ENCODE results near the gene MIEF1. TPM values are rescaled to one million over a fixed set of nuclear protein-coding genes. Genes with fewer than 3 reads are reported as not detected.

MIEF1 gene
- total and polyA plus RNA-seq, 2 of the 8 experiments (the other 6 are each of a cell fraction or from before 2014, with no cell fraction given), result 16.8 to 32.7 TPM

- 0 out of 2 replicates have a peak within 1 kb of the TSS, but pooled peaks have one; percentile 1 for H2BK15ac ChIP-seq (ENCODE audit: low read length)
- peak within 1 kb of the TSS; percentile 43; the same call in 1 of the 2 replicates for H2AFZ ChIP-seq (ENCODE audit: low read length)
- H3K56ac ChIP-seq (replicated peaks; ENCODE audit: insufficient read length, low read depth, low read length), result peak within 1 kb of the TSS; percentile 90
- H2BK120ac ChIP-seq (replicated peaks; ENCODE audit: low read depth, low read length), result no peak within 1 kb of the TSS
- H4K8ac ChIP-seq (ENCODE audit: extremely low read depth, insufficient read depth, low read length), result peak within 1 kb of the TSS; percentile 93; the same call in 1 of the 2 replicates
- peak within 1 kb of the TSS; percentile 93; the same call in 1 of the 2 replicates for H3K18ac ChIP-seq (ENCODE audit: extremely low read depth, low read length)
- H4K20me1 ChIP-seq (replicated peaks in 1 of 2; ENCODE audit: control insufficient read depth in 1 of 2, insufficient read depth in 2 of 2, low read length in 2 of 2), result peaks cover 7 to 29% of the 10 kb centered on the region in 2 experiments
- 2% methylated on average over 67 of the region's 67 CpGs; no CpG with 5 or more reads in 1 of the 2 experiments for WGBS, 2 experiments (ENCODE audit: extremely low coverage in 1 of 2, insufficient coverage in 1 of 2, insufficient read length in 1 of 2, insufficient replicate concordance in 2 of 2, low coverage in 1 of 2, low lambda C conversion rate in 2 of 2, missing lambda C conversion rate in 1 of 2)
- peak within 1 kb of the TSS; percentile 72 for H3K4ac ChIP-seq (replicated peaks; ENCODE audit: insufficient read length, low read depth, low read length)
- FAIRE-seq (peak; percentile 85), DNase-seq (ENCODE audit: low read depth in 1 of 2, low spot score in 2 of 2) (peak; percentile 94 to 100)
- H3K9ac ChIP-seq (replicated peaks in 1 of 4; ENCODE audit: extremely low read depth in 1 of 4, low read depth in 3 of 4, low read length in 3 of 4), result peak within 1 kb of the TSS; percentile 62 to 72 (median 70)
- H3K27me3 ChIP-seq (replicated peaks in 1 of 4; ENCODE audit: control insufficient read depth in 3 of 4, extremely low read depth in 1 of 4, insufficient read depth in 3 of 4, low read length in 3 of 4), result no peaks in the 10 kb centered on the region
- H3K36me3 ChIP-seq (ENCODE audit: control insufficient read depth in 2 of 4, insufficient read depth in 4 of 4, low read length in 3 of 4), result peaks cover 0 to 6% (median 1%) of the 10 kb centered on the region in 4 experiments; a peak in 4 of 8 replicates
- H3K9me3 ChIP-seq (ENCODE audit: insufficient read depth in 2 of 2, low read depth in 1 of 2, low read length in 1 of 2), result no peaks in the 10 kb centered on the region
- H3K27ac ChIP-seq (ENCODE audit: low read depth, low read length), result peak within 1 kb of the TSS; percentile 67
- peaks cover 8% of the 10 kb centered on the region for H3K23me2 ChIP-seq (ENCODE audit: low read depth, low read length)
- H2AK5ac ChIP-seq (ENCODE audit: low read depth, low read length), result no peak within 1 kb of the TSS
- peak within 1 kb of the TSS; percentile 77; the same call in 1 of the 2 replicates for H2BK20ac ChIP-seq (ENCODE audit: low read length)
- H3K4me1 ChIP-seq (replicated peaks in 1 of 4; ENCODE audit: control insufficient read depth in 3 of 4, insufficient read depth in 4 of 4, low read length in 3 of 4), result peaks cover 12 to 45% (median 25%) of the 10 kb centered on the region in 4 experiments
- H3K14ac ChIP-seq (ENCODE audit: insufficient read length), result no peak within 1 kb of the TSS
- peak within 1 kb of the TSS; percentile 89 for H4K5ac ChIP-seq (ENCODE audit: insufficient read length, low read depth, low read length)
- H2BK5ac ChIP-seq (ENCODE audit: low read depth, low read length), result peak within 1 kb of the TSS; percentile 73; the same call in 1 of the 2 replicates
- H3K4me2 ChIP-seq (ENCODE audit: insufficient read depth in 1 of 2, low read depth in 2 of 2, low read length in 2 of 2), result peak within 1 kb of the TSS; percentile 79 to 88
- peak within 1 kb of the TSS; percentile 91 for H2BK12ac ChIP-seq (ENCODE audit: low read depth, low read length)
- no peak within 1 kb of the TSS for H3K23ac ChIP-seq (ENCODE audit: insufficient read length)
- CTCF ChIA-PET (ENCODE audit: partially characterized antibody), result interaction anchor here (1.1 to 21.9 kb wide), 10 partner anchors 10 to 508 kb away, joined by 3 to 361 read pairs (median 4); partner anchors contain the start of genes ATF4 and MIEF1
- H4K91ac ChIP-seq (replicated peaks; ENCODE audit: insufficient read length, low read length), result peak within 1 kb of the TSS; percentile 44
- POLR2A ChIA-PET (ENCODE audit: partially characterized antibody), result interaction anchor here (0.9 to 8.9 kb wide), 5 partner anchors 10 to 213 kb away, joined by 3 to 72 read pairs (median 16); partner anchors contain the start of genes ATF4 and RPL3
- H3K4me3 ChIP-seq (ENCODE audit: extremely low read depth in 1 of 4, insufficient read depth in 2 of 4, low read depth in 3 of 4, low read length in 4 of 4), result peak within 1 kb of the TSS; percentile 73 to 97 (median 96)
- H3K79me2 ChIP-seq (ENCODE audit: control insufficient read depth in 1 of 2, insufficient read depth in 2 of 2, low read length in 2 of 2), result peaks cover 0 to 14% of the 10 kb centered on the region in 2 experiments; a peak in 2 of 4 replicates
- H3K79me1 ChIP-seq (ENCODE audit: low read depth, low read length), result peaks cover 3% of the 10 kb centered on the region; the same call in 1 of the 2 replicates
- no peak for TF ChIP-seq ATF2 (IDR thresholded peaks at IDR 0.05; ENCODE audit: low read length)
- TF ChIP-seq TCF12 (IDR thresholded peaks at IDR 0.05; ENCODE audit: low read depth, low read length), result no peak
- peak; percentile 52; the same call in 1 of the 2 replicates for TF ChIP-seq CHD2 (IDR thresholded peaks at IDR 0.05; ENCODE audit: low read length)
- TF ChIP-seq POLR2A (IDR thresholded peaks at IDR 0.05; ENCODE audit: control extremely low read depth in 1 of 2, low read depth in 2 of 2, low read length in 2 of 2), result peak in 1 of 2 experiments; percentile 77; a peak in 2 of 3 replicates
- TF ChIP-seq POU5F1 (IDR thresholded peaks at IDR 0.05; ENCODE audit: low read depth, low read length), result no peak
- TF ChIP-seq SUZ12 (IDR thresholded peaks at IDR 0.05; ENCODE audit: low read length), result no peak
- peak; percentile 64 for TF ChIP-seq CREB1 (IDR thresholded peaks at IDR 0.05)
- peak; percentile 57 for TF ChIP-seq ASH2L (IDR thresholded peaks at IDR 0.05; ENCODE audit: low read length)
- TF ChIP-seq NRF1 (IDR thresholded peaks at IDR 0.05; ENCODE audit: low read depth, low read length), result peak; percentile 64
- TF ChIP-seq BRCA1 (IDR thresholded peaks at IDR 0.05; ENCODE audit: low read depth, low read length), result no peak
Observed at GRCh38 chr22:39532215-39533073, 30.4 kb downstream of the MIEF1 start, which contains the start of gene RPS19BP1. RPS19BP1 (minus strand) TSS chr22:39532748; CDS start chr22:39532738, 10 bp downstream.
